GM12892 (cell line): Measurements from ENCODE around the gene ZIC5.
"Not testable (repeated sequence)": the region's sequence is repeated elsewhere in the genome, so short reads cannot be mapped to it uniquely, and the experiment has no call there.

Experiments used
- DNase-seq: peaks from one replicate; pipeline ENCODE4 v3.0.0; 2011; ENCODE audit not compliant: insufficient read length
- FAIRE-seq: peaks from 2 replicates; lab custom pipeline; 2011; peaks lifted over from hg19 to GRCh38; lab: Jason Lieb, UNC
- POLR2A ChIP-seq: IDR thresholded peaks from 2 replicates; pipeline ENCODE4 v1.6.1; 2011; ENCODE audit warnings: low read depth, low read length, control low read depth
- POLR2AphosphoS5 ChIP-seq: IDR thresholded peaks from 2 replicates; pipeline ENCODE4 v1.6.1; 2011; ENCODE audit warnings: low read depth, low read length, control low read depth
- TAF1 ChIP-seq: IDR thresholded peaks from 2 replicates; pipeline ENCODE4 v1.6.1; 2011; ENCODE audit warnings: low read depth, mild to moderate bottlenecking, control low read depth, low read length, borderline replicate concordance

The ZIC5 gene

GRCh38 chr13:99961636-99962035 is 9.9 kb downstream of the ZIC5 start:
- no peak for TF ChIP-seq POLR2A
- TF ChIP-seq POLR2AphosphoS5 = no peak
- TF ChIP-seq TAF1 = no peak
- FAIRE-seq (no peak), DNase-seq (no peak)

GRCh38 chr13:99960663-99961311 is 10.8 kb downstream of the ZIC5 start:
- TF ChIP-seq TAF1 = no peak
- TF ChIP-seq POLR2AphosphoS5 = no peak
- TF ChIP-seq POLR2A = no peak
- FAIRE-seq = no peak
- DNase-seq = no peak

GRCh38 chr13:99959540-99960230 is 11.9 kb downstream of the ZIC5 start:
- DNase-seq (no peak), FAIRE-seq (no peak)
- TF ChIP-seq TAF1 (no peak), POLR2A (no peak), POLR2AphosphoS5 (no peak)

GRCh38 chr13:99959127-99959539 is 12.4 kb downstream of the ZIC5 start:
- FAIRE-seq (no peak), DNase-seq (no peak)
- no peak for TF ChIP-seq POLR2A

- TF ChIP-seq POLR2AphosphoS5 (no peak), POLR2A (no peak)
- DNase-seq (no peak), FAIRE-seq (no peak)
These were observed 13.0 kb downstream of the ZIC5 start for GRCh38 chr13:99958406-99959126.

- no peak for TF ChIP-seq POLR2A
- TF ChIP-seq TAF1 = no peak
- no peak for TF ChIP-seq POLR2AphosphoS5
- no peak for FAIRE-seq
- no peak for DNase-seq
These were observed 14.9 kb downstream of the ZIC5 start for GRCh38 chr13:99956473-99957349.

GRCh38 chr13:99955747-99956472 is 15.7 kb downstream of the ZIC5 start:
- FAIRE-seq = no peak
- DNase-seq = no peak
- no peak for TF ChIP-seq POLR2AphosphoS5
- no peak for TF ChIP-seq POLR2A
- no peak for TF ChIP-seq TAF1

- no peak for TF ChIP-seq POLR2A
- TF ChIP-seq POLR2AphosphoS5 = no peak
- TF ChIP-seq TAF1 = no peak
- DNase-seq (no peak), FAIRE-seq (no peak)
These were observed 16.3 kb downstream of the ZIC5 start for GRCh38 chr13:99955107-99955746.

- no peak for FAIRE-seq
- no peak for TF ChIP-seq TAF1
- TF ChIP-seq POLR2AphosphoS5 = no peak
- no peak for TF ChIP-seq POLR2A
- no peak for DNase-seq
These were observed 18.3 kb downstream of the ZIC5 start for GRCh38 chr13:99953138-99953755.

GRCh38 chr13:99951666-99952065 is 19.9 kb downstream of the ZIC5 start:
- DNase-seq, FAIRE-seq: not testable (repeated sequence)
